PFSK-1 (cell line): ENCODE data around the gene IL4I1.

Experiments used
- FOXP2 ChIP-seq: optimal IDR thresholded peaks from 2 replicates; pipeline ENCODE3; 2011; ENCODE audit warnings: borderline replicate concordance, control low read depth, inconsistent platforms; ENCODE audit not compliant: insufficient read depth; ENCODE audit errors: extremely low read length, extremely low read depth
- POLR2AphosphoS5 ChIP-seq: IDR thresholded peaks from 2 replicates; pipeline ENCODE4 v1.6.1; 2012; ENCODE audit warnings: low read depth, mild to moderate bottlenecking, control low read depth, low read length, moderate library complexity
- REST ChIP-seq, 2 experiments: IDR thresholded peaks; 2 replicates each; pipeline versions ENCODE4 v1.6.1 to v1.8.0; 2011 to 2012; ENCODE audit warnings: low read depth in 2 of 2, low read length in 2 of 2, control low read depth in 1 of 2, inconsistent platforms in 1 of 2, mild to moderate bottlenecking in 1 of 2, moderate library complexity in 1 of 2; ENCODE audit not compliant: insufficient read depth in 1 of 2
- SIN3A ChIP-seq: IDR thresholded peaks from 2 replicates; pipeline ENCODE4 v1.6.1; 2012; ENCODE audit warnings: mild to moderate bottlenecking, low read length, moderate library complexity, borderline replicate concordance; ENCODE audit not compliant: insufficient read depth
- TAF1 ChIP-seq: IDR thresholded peaks from 2 replicates; pipeline ENCODE4 v1.6.1; 2012; ENCODE audit warnings: low read length, control low read depth, borderline replicate concordance; ENCODE audit not compliant: insufficient read depth

Gene IL4I1

GRCh38 chr19:49913720-49914119 lies 17.0 kb upstream of the IL4I1 start:
- no peak for TF ChIP-seq FOXP2
- TF ChIP-seq POLR2AphosphoS5 = no peak
- TF ChIP-seq REST (IDR thresholded peaks at IDR 0.05; ENCODE audit: insufficient read depth in 1 of 2, low read depth in 2 of 2, low read length in 2 of 2) = no peak
- no peak for TF ChIP-seq TAF1
- no peak for TF ChIP-seq SIN3A

GRCh38 chr19:49912965-49913685 lies 16.4 kb upstream of the IL4I1 start:
- TF ChIP-seq SIN3A (no peak), REST (IDR thresholded peaks at IDR 0.05; ENCODE audit: insufficient read depth in 1 of 2, low read depth in 2 of 2, low read length in 2 of 2) (no peak), TAF1 (no peak), FOXP2 (no peak), POLR2AphosphoS5 (no peak)

GRCh38 chr19:49911381-49912145 lies 14.9 kb upstream of the IL4I1 start:
- TF ChIP-seq SIN3A = no peak
- TF ChIP-seq REST (IDR thresholded peaks at IDR 0.05; ENCODE audit: insufficient read depth in 1 of 2, low read depth in 2 of 2, low read length in 2 of 2) = no peak
- no peak for TF ChIP-seq TAF1
- peak; percentile 28; the same call in 1 of the 2 replicates for TF ChIP-seq POLR2AphosphoS5

GRCh38 chr19:49910179-49910578 lies 13.5 kb upstream of the IL4I1 start:
- TF ChIP-seq SIN3A (no peak), FOXP2 (no peak), TAF1 (no peak), POLR2AphosphoS5 (no peak)

GRCh38 chr19:49908480-49909420 lies 12.1 kb upstream of the IL4I1 start:
- TF ChIP-seq POLR2AphosphoS5 (no peak; the same call in 1 of the 2 replicates), REST (IDR thresholded peaks at IDR 0.05; ENCODE audit: insufficient read depth in 1 of 2, low read depth in 2 of 2, low read length in 2 of 2) (no peak), SIN3A (no peak), TAF1 (no peak), FOXP2 (no peak)
